ENCODE results near the gene KRTAP10-3.
"Not testable (repeated sequence)": the region's sequence is repeated elsewhere in the genome, so short reads cannot be mapped to it uniquely, and the experiment has no call there.

KRTAP10-3 gene, protein sequence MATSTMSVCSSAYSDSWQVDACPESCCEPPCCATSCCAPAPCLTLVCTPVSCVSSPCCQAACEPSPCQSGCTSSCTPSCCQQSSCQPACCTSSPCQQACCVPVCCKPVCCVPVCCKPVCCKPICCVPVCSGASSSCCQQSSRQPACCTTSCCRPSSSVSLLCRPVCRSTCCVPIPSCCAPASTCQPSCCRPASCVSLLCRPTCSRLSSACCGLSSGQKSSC

GRCh38 chr21:44558695-44559094 lies at the start of gene KRTAP10-3:
Gene KRTAP10-3 (minus strand): TSS chr21:44558795. CDS start chr21:44558715, 80 bp downstream.
- DNase-seq (ENCODE audit: low spot score): no peak

- no peak for DNase-seq (ENCODE audit: low spot score)
Measured at GRCh38 chr21:44606495-44606894, 47.9 kb upstream of the KRTAP10-3 start.

DNA sequence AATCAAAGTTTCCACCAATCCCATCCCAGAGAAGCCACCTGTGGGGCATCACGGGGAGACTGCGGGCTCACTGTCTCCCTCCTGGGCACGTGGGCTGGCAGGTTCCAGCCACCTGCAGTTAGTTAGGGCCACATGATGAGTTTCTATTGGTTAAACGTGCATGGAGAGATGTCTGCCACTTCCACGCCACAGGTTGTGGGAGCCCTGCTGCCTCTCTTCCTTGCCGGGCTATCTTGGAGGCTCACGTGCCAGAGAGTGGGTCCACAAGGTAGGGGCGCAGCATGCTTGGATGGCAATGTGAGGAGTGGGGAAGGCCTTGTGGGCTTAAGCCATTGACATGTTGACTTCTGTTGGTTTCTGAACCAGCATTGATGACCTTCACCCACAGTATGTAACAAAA lies 45.3 kb upstream of the KRTAP10-3 start:
- no peak for DNase-seq (ENCODE audit: low spot score)

DNA sequence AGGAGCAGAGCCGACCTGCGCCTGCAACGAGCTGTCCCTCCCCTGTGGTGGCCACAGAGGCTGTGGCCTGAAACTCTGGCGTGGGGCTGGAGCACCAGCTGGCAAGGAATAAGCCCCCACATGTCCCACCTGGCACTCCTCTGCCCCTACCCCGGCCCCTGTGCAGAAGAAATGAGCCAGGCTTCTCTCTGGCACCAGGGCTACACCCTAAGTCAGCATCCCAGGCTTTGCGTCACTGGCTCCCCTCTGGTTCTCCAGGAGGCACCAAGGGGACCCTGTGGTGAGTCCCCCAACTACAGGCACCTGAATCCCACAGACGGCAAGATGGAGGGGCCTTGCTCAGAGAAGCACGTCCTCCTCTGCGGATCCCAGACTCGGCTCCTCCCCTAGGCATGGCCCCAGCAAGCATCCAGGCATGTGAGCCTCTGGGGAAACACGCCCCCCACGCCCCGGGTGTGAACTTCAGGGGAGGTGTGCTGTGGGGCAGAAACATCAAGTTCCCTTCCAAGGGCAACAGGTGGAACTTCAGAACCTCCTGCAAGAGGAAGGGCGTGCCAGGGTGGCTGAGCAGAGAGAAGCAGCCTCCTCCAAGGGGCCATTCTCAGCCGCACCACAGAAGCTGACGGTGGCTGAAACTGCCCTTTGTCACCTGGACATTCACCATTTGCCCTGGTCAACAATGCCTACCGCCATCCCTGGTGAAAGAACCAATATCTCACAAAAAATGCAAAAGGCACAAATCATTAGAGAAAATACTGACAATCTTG lies 44.7 kb upstream of the KRTAP10-3 start:
- no peak for DNase-seq (ENCODE audit: low spot score)

DNA sequence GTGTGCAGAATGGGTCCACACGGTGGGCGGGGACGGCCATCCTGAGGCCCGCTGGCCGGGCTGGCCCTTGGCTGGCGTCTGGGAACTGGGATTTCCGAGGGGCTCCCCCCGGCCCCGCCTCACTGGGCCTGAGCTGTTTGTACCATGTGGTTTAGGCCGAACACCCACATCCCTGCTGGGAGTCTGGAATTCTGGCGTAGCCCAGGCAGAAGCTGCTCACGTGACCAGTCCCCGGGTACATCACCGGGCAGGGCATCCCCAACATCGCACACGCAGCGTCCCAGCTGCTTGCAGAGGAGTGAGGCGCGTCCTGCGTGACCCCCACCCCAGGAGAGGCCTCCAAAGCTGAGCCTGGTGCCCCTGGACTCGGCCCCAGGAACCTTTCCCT lies 43.9 kb upstream of the KRTAP10-3 start:
- DNase-seq (ENCODE audit: low spot score): no peak

DNA sequence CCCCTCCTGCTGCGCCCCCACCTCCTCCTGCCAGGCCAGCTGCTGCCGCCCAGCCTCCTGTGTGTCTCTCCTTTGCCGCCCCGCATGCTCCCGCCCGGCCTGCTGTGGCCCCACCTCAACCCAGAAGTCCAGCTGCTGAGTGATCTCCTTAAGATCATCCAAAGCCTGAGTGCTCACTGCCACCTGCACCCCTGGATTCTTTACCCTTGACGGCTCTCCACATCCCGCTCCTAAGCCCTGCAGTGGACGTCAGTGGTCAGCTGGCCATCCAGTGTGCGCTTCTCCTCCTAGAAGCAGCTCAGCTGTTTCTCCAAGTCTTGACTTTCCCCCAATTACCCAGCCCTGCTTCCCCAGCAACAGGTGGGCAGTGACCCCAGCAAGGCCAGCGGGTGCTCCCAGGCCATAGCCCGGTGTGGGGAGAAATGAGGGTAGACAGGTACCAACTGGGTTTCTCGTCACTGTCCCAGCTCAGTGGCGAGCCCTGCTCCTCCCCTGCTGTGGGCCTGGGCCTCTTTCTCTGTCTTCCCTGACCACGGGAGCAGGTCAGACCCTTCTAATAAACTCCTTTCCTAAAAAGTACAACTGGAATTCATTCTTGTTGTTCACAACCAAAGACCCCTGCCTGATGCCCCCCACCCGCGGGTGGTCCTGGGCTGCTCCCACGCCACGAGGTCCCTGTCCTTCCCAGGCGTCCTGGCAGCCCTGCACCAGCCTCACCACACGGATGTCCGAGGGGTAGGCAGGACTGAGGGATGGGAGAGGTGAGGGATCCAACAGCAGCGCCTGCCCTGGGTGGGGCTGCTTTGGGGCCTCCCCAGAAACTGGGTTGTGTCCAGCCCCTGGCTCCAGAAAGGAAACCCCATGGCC lies 43.2 kb upstream of the KRTAP10-3 start:
- no peak for DNase-seq (ENCODE audit: low spot score)

GRCh38 chr21:44601091-44601490 lies 42.5 kb upstream of the KRTAP10-3 start:
- not testable (repeated sequence) for DNase-seq (ENCODE audit: low spot score)

DNA sequence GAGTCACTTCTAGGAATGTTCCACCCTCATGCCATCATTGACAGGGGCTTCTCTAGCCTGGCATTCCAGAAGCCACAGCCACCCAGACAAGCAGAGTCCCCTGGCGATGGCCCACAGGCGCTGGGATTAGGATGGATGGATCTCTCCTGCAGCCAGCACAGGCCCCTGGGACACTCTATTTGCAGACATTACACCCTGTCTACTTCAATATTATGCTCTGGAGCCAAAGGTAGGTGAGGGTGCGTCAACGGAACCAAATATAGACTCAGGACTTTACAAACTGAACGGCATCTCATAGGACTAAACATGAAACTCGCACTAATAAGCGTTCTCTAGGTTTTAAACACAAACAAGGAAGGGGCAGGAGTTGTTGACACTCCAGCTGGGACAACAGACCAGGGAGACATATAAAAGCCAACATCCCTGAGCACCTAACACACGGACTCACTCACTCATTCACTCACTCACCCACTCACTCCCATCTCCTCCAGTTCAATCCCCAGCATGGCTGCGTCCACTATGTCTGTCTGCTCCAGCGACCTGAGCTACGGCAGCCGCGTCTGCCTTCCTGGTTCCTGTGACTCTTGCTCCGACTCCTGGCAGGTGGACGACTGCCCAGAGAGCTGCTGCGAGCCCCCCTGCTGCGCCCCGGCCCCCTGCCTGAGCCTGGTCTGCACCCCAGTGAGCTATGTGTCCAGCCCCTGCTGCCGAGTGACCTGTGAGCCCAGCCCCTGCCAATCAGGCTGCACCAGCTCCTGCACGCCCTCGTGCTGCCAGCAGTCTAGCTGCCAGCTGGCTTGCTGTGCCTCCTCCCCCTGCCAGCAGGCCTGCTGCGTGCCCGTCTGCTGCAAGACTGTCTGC lies 41.8 kb upstream of the KRTAP10-3 start, which contains the start of gene KRTAP10-7:
Gene KRTAP10-7 (plus strand): TSS at position 480 of the 861 bp plus-strand sequence. CDS start 25 bp downstream, at position 505.
- DNase-seq (ENCODE audit: low spot score): not testable (repeated sequence)

DNA sequence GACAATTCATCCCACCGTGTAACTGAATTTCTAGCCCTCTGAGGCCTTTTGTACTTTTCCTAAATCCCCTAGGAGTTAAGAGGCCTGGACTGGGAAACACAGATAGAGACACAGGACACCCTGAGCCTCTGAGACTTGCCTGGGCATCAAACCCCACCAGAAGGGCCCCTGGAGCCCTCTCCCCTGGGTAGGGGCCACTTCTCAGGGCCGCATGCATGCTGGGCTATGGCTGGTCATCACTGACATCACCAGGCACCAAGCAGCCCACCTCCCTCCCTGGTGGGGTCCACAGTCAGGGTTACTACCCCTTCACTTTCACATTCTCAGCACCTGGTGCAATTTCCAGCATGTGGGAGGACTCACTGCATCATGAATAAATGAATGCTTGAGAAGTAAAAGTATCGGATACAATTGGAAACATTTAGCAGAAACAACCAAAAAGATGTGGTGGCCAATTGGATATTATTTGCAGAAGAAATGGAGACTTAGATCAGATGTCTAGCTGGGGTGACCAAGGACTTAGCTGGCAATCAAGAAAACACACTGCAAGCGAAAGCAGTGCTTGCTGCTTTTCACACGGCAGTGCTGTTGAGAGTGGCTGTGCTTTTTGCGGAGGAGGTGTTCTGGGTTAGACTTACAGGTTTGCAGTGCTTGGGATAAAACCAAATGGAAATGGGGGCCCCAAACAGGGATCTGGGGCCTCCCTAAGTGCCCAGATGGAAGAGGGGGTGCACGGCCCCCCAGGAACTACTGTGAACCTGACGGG lies 40.9 kb upstream of the KRTAP10-3 start:
- DNase-seq (ENCODE audit: low spot score): no peak

GRCh38 chr21:44598061-44598460 lies 39.5 kb upstream of the KRTAP10-3 start:
- no peak for DNase-seq (ENCODE audit: low spot score)

- DNase-seq (ENCODE audit: low spot score): no peak
Measured at GRCh38 chr21:44596068-44596725, 37.6 kb upstream of the KRTAP10-3 start.

GRCh38 chr21:44595524-44595923 lies 36.9 kb upstream of the KRTAP10-3 start:
- DNase-seq (ENCODE audit: low spot score): no peak

- DNase-seq (ENCODE audit: low spot score): no peak
Measured at GRCh38 chr21:44594406-44594916, 35.9 kb upstream of the KRTAP10-3 start.

GRCh38 chr21:44593598-44594405 lies 35.2 kb upstream of the KRTAP10-3 start:
- no peak for DNase-seq (ENCODE audit: low spot score)

- no peak for DNase-seq (ENCODE audit: low spot score)
Measured at GRCh38 chr21:44592446-44593311, 34.1 kb upstream of the KRTAP10-3 start, which contains the start of gene KRTAP10-6. Gene KRTAP10-6 (minus strand): TSS chr21:44592505. CDS start chr21:44592484, 21 bp downstream.

GRCh38 chr21:44591801-44592130 lies 33.2 kb upstream of the KRTAP10-3 start:
- DNase-seq (ENCODE audit: low spot score): not testable (repeated sequence)

DNA sequence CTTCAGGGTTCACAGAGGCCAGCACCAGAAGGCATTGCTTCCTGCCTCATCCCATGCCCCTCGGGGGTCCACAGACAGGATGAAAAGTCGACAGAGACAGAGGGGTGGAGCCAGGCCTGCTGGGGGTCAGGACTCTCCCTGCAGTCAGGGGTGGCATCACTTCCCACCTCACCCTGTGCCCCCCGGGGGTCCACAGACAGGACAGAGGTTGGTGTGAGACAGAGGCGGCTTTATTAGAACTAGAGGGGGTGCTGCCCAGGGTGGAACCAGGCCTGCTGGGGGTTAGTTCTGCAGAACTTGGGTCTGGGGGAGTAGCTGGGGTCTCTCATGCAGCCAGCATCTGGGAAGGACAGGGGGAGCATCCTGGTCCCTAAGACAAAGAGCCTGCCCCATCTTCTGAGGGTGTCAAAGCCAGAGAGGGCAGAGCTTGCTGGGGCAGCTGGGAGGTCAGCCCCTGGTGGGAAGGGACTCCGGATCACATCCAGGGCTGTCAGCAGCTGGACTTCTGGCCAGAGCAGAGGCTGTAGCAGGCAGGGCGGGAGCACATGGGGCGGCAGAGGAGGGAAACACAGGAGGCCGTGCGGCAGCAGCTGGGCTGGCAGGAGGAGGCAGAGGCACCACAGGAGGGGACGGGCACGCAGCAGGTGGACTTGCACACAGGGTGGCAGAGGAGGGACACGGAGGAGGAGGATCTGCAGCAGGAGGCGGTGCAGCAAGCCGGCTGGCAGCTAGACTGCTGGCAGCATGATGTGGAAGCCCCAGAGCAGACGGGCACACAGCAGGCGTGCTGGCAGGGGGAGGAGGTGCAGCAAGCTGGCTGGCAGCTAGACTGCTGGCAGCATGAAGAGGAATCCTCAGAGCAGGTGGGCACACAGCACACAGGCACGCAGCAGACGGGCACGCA lies 32.6 kb upstream of the KRTAP10-3 start:
- DNase-seq (ENCODE audit: low spot score): not testable (repeated sequence)
